GM21367 (cell line): ENCODE data around the gene HDAC10.

Experiments used
- ATAC-seq: cut with Tn5 transposase; IDR thresholded peaks from one replicate; pipeline ENCODE4 v1.9.1; 2021; ENCODE audit not compliant: unreplicated experiment

Gene HDAC10

GRCh38 chr22:50204571-50204970, 46.5 kb downstream of the HDAC10 start:
- no peak for ATAC-seq

DNA sequence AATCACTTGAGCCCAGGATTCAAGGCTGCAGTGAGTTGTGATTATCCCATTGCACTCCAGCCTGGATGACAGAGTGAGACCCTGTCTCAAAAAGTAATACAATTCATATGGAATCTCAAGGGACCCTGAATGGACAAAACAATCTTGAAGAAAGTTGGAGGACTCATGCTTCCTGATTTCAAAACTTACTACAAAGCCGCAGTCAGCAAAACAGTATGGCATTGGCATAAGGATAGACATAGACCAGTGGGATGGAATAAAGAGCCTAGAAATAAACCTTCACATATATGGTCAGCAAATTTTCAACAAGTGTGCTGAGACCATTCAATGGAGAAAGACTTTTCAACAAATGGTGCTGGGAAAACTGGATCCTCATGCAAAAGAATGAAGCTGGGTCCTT, 47.8 kb downstream of the HDAC10 start:
- no peak for ATAC-seq

- ATAC-seq, result no peak
Measured at GRCh38 chr22:50202130-50202666, 48.9 kb downstream of the HDAC10 start.

GRCh38 chr22:50201191-50202129, 49.6 kb downstream of the HDAC10 start:
- ATAC-seq, result peak; percentile 15

- peak; percentile 45 for ATAC-seq
Measured at GRCh38 chr22:50200461-50201190, 50.4 kb downstream of the HDAC10 start, which contains the start of gene SELENOO. SELENOO (plus strand) TSS chr22:50201011; CDS start chr22:50201037, 26 bp downstream.

DNA sequence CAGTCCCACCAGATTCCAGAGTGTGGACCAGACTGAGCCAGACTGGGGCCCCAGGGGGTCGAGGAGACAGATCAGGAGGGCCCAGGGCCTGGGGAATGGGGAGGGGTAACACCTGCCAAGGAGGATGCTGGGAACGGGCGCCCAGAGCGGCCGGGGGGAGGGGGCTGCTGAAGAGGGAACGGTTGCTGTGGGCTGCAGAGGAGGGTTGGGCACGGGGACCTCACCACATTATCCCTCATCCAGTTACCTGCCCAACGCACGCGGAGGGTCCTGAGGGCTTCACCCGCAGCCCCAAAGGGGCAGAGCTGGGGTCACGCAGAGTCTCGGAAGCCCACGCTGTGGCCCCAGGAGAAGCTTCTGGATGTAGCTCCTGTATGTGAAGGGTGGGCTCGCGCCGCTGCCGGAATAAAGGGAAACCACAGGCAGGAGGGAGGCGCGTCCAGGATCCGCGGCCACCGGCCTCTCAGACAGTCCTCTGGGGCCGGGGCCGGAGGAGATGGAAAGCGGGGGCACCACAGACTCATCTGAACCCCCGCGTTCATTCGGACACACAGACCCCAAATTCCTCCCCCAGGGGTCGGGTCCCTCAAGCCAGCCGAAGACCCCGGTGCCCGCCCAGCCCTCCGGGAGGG, 51.1 kb downstream of the HDAC10 start:
- ATAC-seq, result no peak

DNA sequence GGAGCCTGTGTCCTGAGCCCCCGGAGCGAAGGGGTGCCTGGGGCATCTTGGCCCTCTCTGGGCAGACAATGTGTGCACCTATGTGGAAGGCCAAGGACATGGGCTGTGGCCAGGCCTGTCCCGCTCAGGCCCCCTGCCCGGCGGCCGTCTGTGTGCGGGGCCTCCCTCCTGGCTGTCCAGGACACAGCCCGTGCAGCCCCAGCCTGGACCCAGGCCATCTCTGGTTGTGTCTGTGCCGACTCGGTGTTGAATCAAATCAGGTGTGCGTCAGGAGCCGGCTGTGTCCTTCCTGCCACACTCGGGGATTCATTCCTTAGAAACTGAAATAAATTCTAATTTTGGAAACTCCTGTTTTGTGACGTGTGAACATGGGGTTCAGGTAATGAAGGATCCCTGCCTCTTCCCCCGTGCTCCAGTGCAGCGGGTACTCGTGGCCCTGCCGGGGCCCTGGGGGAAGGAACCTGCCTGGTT, 51.8 kb downstream of the HDAC10 start:
- no peak for ATAC-seq

DNA sequence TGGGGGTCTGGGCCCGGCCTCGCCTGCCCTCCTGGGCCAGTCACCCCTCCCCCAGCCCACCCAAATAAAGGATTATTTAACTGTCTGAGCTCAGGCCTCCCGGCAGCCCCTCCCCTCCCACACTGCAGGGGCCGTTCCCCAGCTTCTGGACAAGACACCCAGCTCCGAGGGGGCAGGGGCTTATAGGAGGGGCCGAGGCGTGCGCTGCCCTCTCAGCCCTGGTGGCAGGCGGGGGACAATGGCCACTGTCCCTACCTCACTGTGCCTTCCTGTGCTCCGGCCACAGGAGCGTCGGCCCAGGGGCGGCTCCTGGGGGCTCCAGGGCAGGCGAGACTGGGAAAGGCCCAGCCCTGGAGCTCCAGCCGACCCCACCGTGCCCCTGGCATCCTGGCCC, 52.4 kb downstream of the HDAC10 start:
- ATAC-seq, result no peak

DNA sequence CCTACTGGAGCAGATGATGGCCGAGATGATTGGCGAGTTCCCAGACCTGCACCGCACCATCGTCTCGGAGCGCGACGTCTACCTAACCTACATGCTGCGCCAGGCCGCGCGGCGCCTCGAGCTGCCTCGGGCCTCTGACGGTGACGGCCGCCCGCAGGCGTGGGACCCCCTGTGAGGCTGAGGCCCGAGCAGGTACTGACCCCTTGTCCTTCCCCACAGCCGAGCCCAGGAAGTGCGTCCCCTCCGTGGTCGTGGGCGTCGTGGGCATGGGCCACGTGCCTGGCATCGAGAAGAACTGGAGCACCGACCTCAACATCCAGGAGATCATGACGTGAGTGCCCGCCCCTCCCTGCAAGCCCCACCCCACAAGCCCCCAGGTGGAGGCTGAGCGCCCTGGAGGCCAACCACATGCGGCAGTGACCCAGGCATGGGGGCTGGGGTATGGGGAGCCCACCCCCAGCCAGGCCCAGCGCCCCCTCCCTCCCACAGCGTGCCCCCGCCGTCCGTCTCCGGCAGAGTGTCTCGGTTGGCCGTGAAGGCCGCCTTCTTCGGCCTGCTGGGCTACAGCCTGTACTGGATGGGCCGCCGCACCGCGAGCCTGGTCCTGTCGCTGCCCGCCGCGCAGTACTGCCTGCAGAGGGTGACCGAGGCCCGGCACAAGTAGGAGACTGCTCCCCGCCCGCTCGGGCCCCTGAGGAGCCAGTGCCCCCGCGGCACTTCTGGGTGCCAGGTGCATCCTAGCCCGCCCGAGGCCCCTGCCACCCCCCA, 53.0 kb downstream of the HDAC10 start:
- ATAC-seq, result no peak

DNA sequence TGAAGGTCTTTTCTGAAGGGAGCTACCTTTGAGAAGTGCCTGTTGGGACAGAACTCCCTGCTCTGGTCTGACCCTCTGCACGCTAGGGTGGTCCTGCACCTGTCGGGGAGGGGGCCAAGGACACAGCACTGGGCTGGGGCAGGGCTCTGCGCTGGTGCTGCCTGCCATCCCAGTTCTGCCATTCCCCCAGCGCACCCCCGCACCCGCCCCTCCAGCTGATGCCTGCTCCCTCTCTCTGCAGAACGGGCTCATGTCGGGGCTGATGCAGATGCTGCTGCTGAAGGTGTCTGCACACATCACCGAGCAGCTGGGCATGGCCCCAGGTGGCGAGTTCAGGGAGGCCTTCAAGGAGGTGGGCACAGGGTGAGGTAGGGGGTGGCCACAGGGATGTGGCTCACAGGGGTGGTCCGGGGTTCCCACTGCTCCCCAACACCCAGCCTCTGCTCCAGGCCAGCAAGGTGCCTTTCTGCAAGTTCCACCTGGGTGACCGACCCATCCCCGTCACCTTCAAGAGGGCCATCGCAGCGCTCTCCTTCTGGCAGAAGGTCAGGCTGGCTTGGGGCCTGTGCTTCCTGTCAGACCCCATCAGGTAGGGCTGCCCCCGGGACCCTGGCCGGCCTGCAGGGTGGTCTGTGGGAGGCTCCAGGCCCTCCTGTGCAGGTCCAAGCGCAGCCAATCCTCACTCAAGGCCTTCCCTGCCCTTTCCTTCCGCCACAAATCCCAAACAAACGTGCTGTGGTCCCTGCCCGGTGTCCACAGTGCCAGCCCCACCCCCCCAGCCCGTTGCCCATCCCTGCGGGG, 53.9 kb downstream of the HDAC10 start:
- no peak for ATAC-seq

DNA sequence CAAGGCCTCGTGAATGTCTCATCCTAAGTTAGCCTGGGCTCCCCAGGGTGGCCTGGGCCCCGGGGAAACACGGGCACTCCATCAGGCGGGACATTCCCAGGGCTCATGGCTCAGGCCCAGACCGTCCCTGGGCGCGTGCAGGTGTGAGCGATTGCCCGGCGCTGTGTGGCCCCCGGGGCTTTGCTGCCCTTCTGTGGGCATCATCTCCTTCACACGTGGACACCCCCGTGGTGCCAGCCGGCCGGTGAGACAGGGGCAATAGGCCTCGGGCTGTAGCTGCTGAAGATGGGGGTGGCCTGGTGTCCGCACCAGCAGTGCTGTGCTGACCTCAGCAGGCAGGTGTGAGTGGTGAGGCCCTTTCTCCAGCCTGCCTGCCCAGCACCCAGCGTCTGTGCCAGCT, 54.8 kb downstream of the HDAC10 start:
- no peak for ATAC-seq
